ENCODE measurements around the gene RHOC. TPM values are rescaled to one million over a fixed set of nuclear protein-coding genes. Genes with fewer than 3 reads are reported as not detected.
A peak's percentile ranks its signal among the peaks of the same experiment; 100 is the strongest.

Gene RHOC
- total RNA-seq, 1 experiment from 2014 or later = 16.5 TPM

GRCh38 chr1:112702067-112702395 lies 4.9 kb downstream of the RHOC start:
- H3K36me3 ChIP-seq (ENCODE audit: insufficient read depth, low read length) = no peaks in the 10 kb centered on the region
- H3K27me3 ChIP-seq (ENCODE audit: low read length) = no peaks in the 10 kb centered on the region
- H4K20me1 ChIP-seq (ENCODE audit: insufficient read depth, low read depth, low read length) = 0 out of 2 replicates have a peak, but pooled peaks cover 7% of the 10 kb centered on the region
- H3K9me2 ChIP-seq (replicated peaks; ENCODE audit: insufficient read depth, low read length) = no peaks in the 10 kb centered on the region
- no peak overlapping the region for H3K9ac ChIP-seq (ENCODE audit: low read length)
- H3K79me2 ChIP-seq (ENCODE audit: low read length) = no peaks in the 10 kb centered on the region
- DNase-seq = no peak
- H3K27ac ChIP-seq (ENCODE audit: low read length) = no peak overlapping the region
- H3K4me2 ChIP-seq (ENCODE audit: low read depth, low read length, poor library complexity, severe bottlenecking) = no peak overlapping the region
- H2AFZ ChIP-seq (ENCODE audit: low read length) = no peak overlapping the region
- no peaks in the 10 kb centered on the region for H3K9me3 ChIP-seq (ENCODE audit: low read length)
- H3K4me3 ChIP-seq (ENCODE audit: low read length) = no peak overlapping the region
- H3K4me1 ChIP-seq (ENCODE audit: low read length) = peaks cover 38% of the 10 kb centered on the region

GRCh38 chr1:112701227-112702066 lies 5.5 kb downstream of the RHOC start:
- Histone ChIP-seq H3K27ac (ENCODE audit: low read length) (no peak overlapping the region), H2AFZ (ENCODE audit: low read length) (no peak overlapping the region), H3K4me1 (ENCODE audit: low read length) (peaks cover 33% of the 10 kb centered on the region), H3K27me3 (ENCODE audit: low read length) (no peaks in the 10 kb centered on the region), H3K4me2 (ENCODE audit: low read depth, low read length, poor library complexity, severe bottlenecking) (no peak overlapping the region), H3K79me2 (ENCODE audit: low read length) (no peaks in the 10 kb centered on the region), H4K20me1 (ENCODE audit: insufficient read depth, low read depth, low read length) (0 out of 2 replicates have a peak, but pooled peaks cover 7% of the 10 kb centered on the region), H3K9me2 (replicated peaks; ENCODE audit: insufficient read depth, low read length) (no peaks in the 10 kb centered on the region), H3K9me3 (ENCODE audit: low read length) (no peaks in the 10 kb centered on the region), H3K9ac (ENCODE audit: low read length) (no peak overlapping the region), H3K4me3 (ENCODE audit: low read length) (no peak overlapping the region), H3K36me3 (ENCODE audit: insufficient read depth, low read length) (no peaks in the 10 kb centered on the region; the same call in 1 of the 2 replicates)
- DNase-seq = no peak

GRCh38 chr1:112700290-112701226 lies 6.4 kb downstream of the RHOC start:
- Histone ChIP-seq H3K79me2 (ENCODE audit: low read length) (no peaks in the 10 kb centered on the region), H3K4me2 (ENCODE audit: low read depth, low read length, poor library complexity, severe bottlenecking) (no peak overlapping the region), H2AFZ (ENCODE audit: low read length) (no peak overlapping the region), H3K4me1 (ENCODE audit: low read length) (peaks cover 26% of the 10 kb centered on the region), H4K20me1 (ENCODE audit: insufficient read depth, low read depth, low read length) (0 out of 2 replicates have a peak, but pooled peaks cover 7% of the 10 kb centered on the region), H3K36me3 (ENCODE audit: insufficient read depth, low read length) (no peaks in the 10 kb centered on the region; the same call in 1 of the 2 replicates), H3K27me3 (ENCODE audit: low read length) (no peaks in the 10 kb centered on the region), H3K9me2 (replicated peaks; ENCODE audit: insufficient read depth, low read length) (no peaks in the 10 kb centered on the region), H3K4me3 (ENCODE audit: low read length) (no peak overlapping the region), H3K9ac (ENCODE audit: low read length) (no peak overlapping the region), H3K9me3 (ENCODE audit: low read length) (no peaks in the 10 kb centered on the region), H3K27ac (ENCODE audit: low read length) (no peak overlapping the region)
- peak; percentile 85 for DNase-seq

GRCh38 chr1:112699425-112700144 lies 7.3 kb downstream of the RHOC start:
- no peaks in the 10 kb centered on the region; the same call in 1 of the 2 replicates for H3K36me3 ChIP-seq (ENCODE audit: insufficient read depth, low read length)
- 0 out of 2 replicates have a peak, but pooled peaks cover 7% of the 10 kb centered on the region for H4K20me1 ChIP-seq (ENCODE audit: insufficient read depth, low read depth, low read length)
- peaks cover 17% of the 10 kb centered on the region for H3K4me1 ChIP-seq (ENCODE audit: low read length)
- no peak for DNase-seq
- no peaks in the 10 kb centered on the region for H3K9me2 ChIP-seq (replicated peaks; ENCODE audit: insufficient read depth, low read length)
- no peaks in the 10 kb centered on the region for H3K79me2 ChIP-seq (ENCODE audit: low read length)
- H3K4me2 ChIP-seq (ENCODE audit: low read depth, low read length, poor library complexity, severe bottlenecking) = no peak overlapping the region
- H3K9me3 ChIP-seq (ENCODE audit: low read length) = no peaks in the 10 kb centered on the region
- no peak overlapping the region for H3K4me3 ChIP-seq (ENCODE audit: low read length)
- no peak overlapping the region for H3K27ac ChIP-seq (ENCODE audit: low read length)
- no peaks in the 10 kb centered on the region for H3K27me3 ChIP-seq (ENCODE audit: low read length)
- H3K9ac ChIP-seq (ENCODE audit: low read length) = no peak overlapping the region
- H2AFZ ChIP-seq (ENCODE audit: low read length) = no peak overlapping the region

GRCh38 chr1:112698366-112699310 lies 8.3 kb downstream of the RHOC start:
- 0 out of 2 replicates have a peak, but pooled peaks cover 3% of the 10 kb centered on the region for H4K20me1 ChIP-seq (ENCODE audit: insufficient read depth, low read depth, low read length)
- no peaks in the 10 kb centered on the region for H3K9me2 ChIP-seq (replicated peaks; ENCODE audit: insufficient read depth, low read length)
- DNase-seq = no peak
- no peaks in the 10 kb centered on the region for H3K9me3 ChIP-seq (ENCODE audit: low read length)
- no peaks in the 10 kb centered on the region for H3K79me2 ChIP-seq (ENCODE audit: low read length)
- peaks cover 11% of the 10 kb centered on the region for H3K4me1 ChIP-seq (ENCODE audit: low read length)
- no peak overlapping the region for H3K9ac ChIP-seq (ENCODE audit: low read length)
- no peaks in the 10 kb centered on the region; the same call in 1 of the 2 replicates for H3K36me3 ChIP-seq (ENCODE audit: insufficient read depth, low read length)
- H3K27me3 ChIP-seq (ENCODE audit: low read length) = no peaks in the 10 kb centered on the region
- no peak overlapping the region for H2AFZ ChIP-seq (ENCODE audit: low read length)
- H3K4me3 ChIP-seq (ENCODE audit: low read length) = no peak overlapping the region
- no peak overlapping the region for H3K27ac ChIP-seq (ENCODE audit: low read length)
- no peak overlapping the region for H3K4me2 ChIP-seq (ENCODE audit: low read depth, low read length, poor library complexity, severe bottlenecking)

- Histone ChIP-seq H3K9me2 (replicated peaks; ENCODE audit: insufficient read depth, low read length) (no peaks in the 10 kb centered on the region), H3K27ac (ENCODE audit: low read length) (no peak overlapping the region), H3K27me3 (ENCODE audit: low read length) (no peaks in the 10 kb centered on the region), H2AFZ (ENCODE audit: low read length) (no peak overlapping the region), H3K36me3 (ENCODE audit: insufficient read depth, low read length) (no peaks in the 10 kb centered on the region; the same call in 1 of the 2 replicates), H3K79me2 (ENCODE audit: low read length) (no peaks in the 10 kb centered on the region), H3K4me1 (ENCODE audit: low read length) (peaks cover 11% of the 10 kb centered on the region), H3K9me3 (ENCODE audit: low read length) (no peaks in the 10 kb centered on the region), H3K4me3 (ENCODE audit: low read length) (no peak overlapping the region), H3K4me2 (ENCODE audit: low read depth, low read length, poor library complexity, severe bottlenecking) (no peak overlapping the region), H3K9ac (ENCODE audit: low read length) (no peak overlapping the region), H4K20me1 (ENCODE audit: insufficient read depth, low read depth, low read length) (0 out of 2 replicates have a peak, but pooled peaks cover 3% of the 10 kb centered on the region)
- no peak for DNase-seq
Observed at GRCh38 chr1:112697781-112698201, 9.1 kb downstream of the RHOC start.

- no peaks in the 10 kb centered on the region for H3K79me2 ChIP-seq (ENCODE audit: low read length)
- peaks cover 17% of the 10 kb centered on the region for H3K4me1 ChIP-seq (ENCODE audit: low read length)
- H3K4me2 ChIP-seq (ENCODE audit: low read depth, low read length, poor library complexity, severe bottlenecking) = no peak overlapping the region
- no peak overlapping the region for H3K27ac ChIP-seq (ENCODE audit: low read length)
- H3K9ac ChIP-seq (ENCODE audit: low read length) = no peak overlapping the region
- no peaks in the 10 kb centered on the region for H3K27me3 ChIP-seq (ENCODE audit: low read length)
- H3K4me3 ChIP-seq (ENCODE audit: low read length) = no peak overlapping the region
- DNase-seq = no peak
- no peaks in the 10 kb centered on the region for H4K20me1 ChIP-seq (ENCODE audit: insufficient read depth, low read depth, low read length)
- no peak overlapping the region for H2AFZ ChIP-seq (ENCODE audit: low read length)
- no peaks in the 10 kb centered on the region for H3K9me2 ChIP-seq (replicated peaks; ENCODE audit: insufficient read depth, low read length)
- no peaks in the 10 kb centered on the region for H3K9me3 ChIP-seq (ENCODE audit: low read length)
- no peaks in the 10 kb centered on the region; the same call in 1 of the 2 replicates for H3K36me3 ChIP-seq (ENCODE audit: insufficient read depth, low read length)
Observed at GRCh38 chr1:112696578-112697314, 10.2 kb downstream of the RHOC start.
